GM12878 (cell line): Measurements from ENCODE around the gene EXOC8. TPM values are rescaled to one million over a fixed set of nuclear protein-coding genes. Genes with fewer than 3 reads are reported as not detected.

Experiments used
- ATAC-seq: fragments of 200-7000 bp; cut with Tn5 transposase; 3 replicates; pipeline ENCODE4 v1.9.1; 2020; ENCODE audit warnings: mild to moderate bottlenecking, moderate library complexity
- BruUV-seq: library from RNA; stranded (reverse); fragments of 400-500 nt; replicated peaks from 2 replicates; lab custom pipeline; 2021; lab: Mats Ljungman, UMichigan
- CTCF ChIA-PET: fragments of 300-600 bp; sonication (Branson Sonifier 250); formaldehyde crosslinking; extraction: SDS; loops from one replicate; lab custom pipeline; 2021; ENCODE audit warnings: inconsistent platforms; lab: Yijun Ruan, JAX
- POLR2A ChIA-PET: fragments of 350-600 bp; formaldehyde crosslinking; extraction: SDS; loops from one replicate; lab custom pipeline; 2021; ENCODE audit warnings: inconsistent platforms; lab: Charles Lee
- RAD21 ChIA-PET: fragments of 300-600 bp; sonication (Branson Sonifier 250); formaldehyde crosslinking; loops from one replicate; lab custom pipeline; 2023; ENCODE audit warnings: antibody characterized with exemption; ENCODE audit not compliant: unreplicated experiment; lab: Charles Lee
- SMC1A ChIA-PET: fragments of 300-600 bp; sonication (Branson Sonifier 250); formaldehyde crosslinking; loops from one replicate; lab custom pipeline; 2023; ENCODE audit not compliant: unreplicated experiment, uncharacterized antibody; lab: Charles Lee
- DNase-seq: peaks from one replicate; pipeline ENCODE4 v3.0.0-alpha.2; 2011; ENCODE audit warnings: low read depth, low spot score
- FAIRE-seq: peaks from 3 replicates; lab custom pipeline; 2011; peaks lifted over from hg19 to GRCh38; lab: Jason Lieb, UNC
- H2AFZ ChIP-seq: 2 replicates; pipeline ENCODE4 v1.6.0; 2011; ENCODE audit warnings: low read depth, low read length, control low read depth; ENCODE audit not compliant: control insufficient read depth
- H3K27ac ChIP-seq: 2 replicates; pipeline ENCODE4 v1.5.1; 2011; ENCODE audit warnings: control low read depth; ENCODE audit not compliant: control insufficient read depth, insufficient read depth
- H3K27me3 ChIP-seq, 2 experiments: replicated peaks in 1 of 2; 2 replicates each; pipeline versions ENCODE4 v1.6.0 to v1.6.1; 2011; ENCODE audit warnings: low read length in 1 of 2; ENCODE audit not compliant: control insufficient read depth in 2 of 2, insufficient read depth in 2 of 2
- H3K36me3 ChIP-seq, 2 experiments: 2 replicates each; pipeline ENCODE4 v1.5.1; 2011; ENCODE audit warnings: low read length in 1 of 2; ENCODE audit not compliant: control insufficient read depth in 2 of 2, insufficient read depth in 2 of 2
- H3K4me1 ChIP-seq: 2 replicates; pipeline ENCODE4 v1.6.1; 2011; ENCODE audit warnings: mild to moderate bottlenecking, low read length, moderate library complexity, mixed read lengths; ENCODE audit not compliant: control insufficient read depth, insufficient read depth
- H3K4me2 ChIP-seq: 2 replicates; pipeline ENCODE4 v1.6.0; 2011; ENCODE audit warnings: control low read depth; ENCODE audit not compliant: control insufficient read depth, insufficient read depth
- H3K4me3 ChIP-seq: fragments of 200-600 bp; sonication (generic); 2 replicates; pipeline ENCODE4 v1.5.1; 2016
- H3K79me2 ChIP-seq: 2 replicates; pipeline ENCODE4 v1.6.0; 2011; ENCODE audit warnings: low read length; ENCODE audit not compliant: control insufficient read depth, insufficient read depth
- H3K9ac ChIP-seq: 2 replicates; pipeline ENCODE4 v1.8.0; 2011; ENCODE audit warnings: low read length, control low read depth, mixed read lengths; ENCODE audit not compliant: control insufficient read depth, insufficient read depth
- H3K9me3 ChIP-seq: replicated peaks from 3 replicates; pipeline ENCODE4 v1.5.1; 2011; ENCODE audit warnings: mild to moderate bottlenecking, low read length; ENCODE audit not compliant: control insufficient read depth, insufficient read depth
- H4K20me1 ChIP-seq: 2 replicates; pipeline ENCODE4 v1.6.0; 2011; ENCODE audit not compliant: control insufficient read depth, insufficient read depth
- MYC ChIP-seq: IDR thresholded peaks from 2 replicates; pipeline ENCODE4 v1.6.1; 2011; ENCODE audit warnings: mild to moderate bottlenecking, low read length, moderate library complexity, inconsistent platforms; ENCODE audit not compliant: insufficient read depth, insufficient replicate concordance, insufficient read length, severe bottlenecking
- SPI1 ChIP-seq: IDR thresholded peaks from 2 replicates; pipeline ENCODE4 v1.6.1; 2011; ENCODE audit warnings: low read depth, mild to moderate bottlenecking, low read length, moderate library complexity, borderline replicate concordance; ENCODE audit not compliant: insufficient read depth
- ZNF217 ChIP-seq: fragments of 450-650 bp; IDR thresholded peaks from 2 replicates; pipeline ENCODE4 v1.6.1; 2017; ENCODE audit warnings: antibody characterized with exemption, mild to moderate bottlenecking
- WGBS: methylation state at CpG from one replicate; pipeline ENCODE4 v1.1.6; 2016; ENCODE audit warnings: low lambda C conversion rate; ENCODE audit not compliant: insufficient replicate concordance, insufficient coverage; ENCODE audit errors: missing lambda C conversion rate; 5-methylcytosine and 5-hydroxymethylcytosine counted together
- in situ Hi-C: fragments of 300-500 bp; cut with MboI; formaldehyde crosslinking; loops from 9 replicates; pipeline ENCODE4 v1.14.3; 2018; ENCODE audit warnings: mixed read lengths
- intact Hi-C: fragments of 100-400 bp; cut with micrococcal nuclease; formaldehyde crosslinking; loops from one replicate; pipeline ENCODE4 v1.14.2; 2022; ENCODE audit not compliant: unreplicated experiment
- polyA plus RNA-seq, 11 experiments: library from polyadenylated mRNA; depleted of rRNA in 4 of 11; unstranded in 6 of 11; stranded (reverse) in 5 of 11; fragments of >200 nt; fragmentation: Nextera tagmentation in 4 of 11; fragmentation: Illumina TruSeq in 1 of 11; extraction: Ambion mirVana in 4 of 11; extraction: Trizol in 1 of 11; gene quantifications; 1 replicate in 1 of 11; 2 replicates in 10 of 11; pipeline versions ENCODE4 v1.2.1 to v1.2.3, GENCODE V29; 2011 to 2016; ENCODE audit warnings: inconsistent platforms in 2 of 11, missing spikeins in 2 of 11, low read depth in 1 of 11
- total RNA-seq, 4 experiments: library from RNA; depleted of rRNA in 3 of 4; stranded (reverse); fragments of >200 nt in 3 of 4; fragmentation: Illumina TruSeq in 1 of 4; extraction: Trizol in 1 of 4; gene quantifications; 2 replicates each; pipeline versions ENCODE4 v1.2.1 to v1.2.3, GENCODE V29; 2013 to 2021
- TF ChIP-seq, protein P1 (sequence below): IDR thresholded peaks from 2 replicates; pipeline ENCODE4 v1.6.1; 2011; ENCODE audit warnings: borderline replicate concordance, low read depth, mild to moderate bottlenecking, moderate library complexity, mixed read lengths, low read length; ENCODE audit not compliant: insufficient read depth; ENCODE audit errors: extremely low read length
- TF ChIP-seq, protein P2 (sequence below): fragments of 150-350 bp; IDR thresholded peaks from 2 replicates; pipeline ENCODE4 v1.6.1; 2014; ENCODE audit warnings: mild to moderate bottlenecking, low read depth, low read length

EXOC8 gene
- total and polyA plus RNA-seq, 10 of the 15 experiments (the other 5 are each of a cell fraction or from before 2014, with no cell fraction given) = 2.0 to 11.3 (median 6.3) TPM

DNA sequence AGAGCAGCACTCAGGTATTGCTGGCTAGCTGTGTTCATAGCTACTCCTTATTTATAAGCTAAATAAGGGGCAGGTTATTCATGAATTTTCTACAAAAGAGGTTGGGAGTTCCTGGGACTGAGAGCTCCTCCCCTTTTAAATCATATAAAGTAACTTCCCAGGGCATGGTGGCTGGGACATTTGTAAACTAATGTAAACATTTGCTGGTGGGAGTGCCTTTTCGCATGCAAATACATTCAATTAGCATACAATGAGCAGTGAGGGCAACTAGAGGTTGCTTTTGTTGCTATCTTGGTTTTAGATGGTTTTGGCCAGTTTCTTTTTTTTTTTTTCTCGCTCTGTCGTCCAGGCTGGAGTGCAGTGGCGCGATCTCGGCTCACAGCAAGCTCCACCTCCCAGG is 53.2 kb downstream of the EXOC8 start:
- H3K27me3 ChIP-seq = no peaks in the 10 kb centered on the region
- H3K4me3 ChIP-seq = no peak overlapping the region
- H3K79me2 ChIP-seq = no peaks in the 10 kb centered on the region
- H3K27ac ChIP-seq = no peak overlapping the region
- ChIA-PET RAD21 (no interaction called here), SMC1A (no interaction called here), CTCF (interaction anchor here (0.7 kb wide), 1 partner anchor 1435 kb away, joined by 3 read pairs; no protein-coding TSS in a partner anchor), POLR2A (no interaction called here)
- H3K9ac ChIP-seq = no peak overlapping the region
- no peaks in the 10 kb centered on the region for H3K9me3 ChIP-seq
- no peaks in the 10 kb centered on the region for H3K36me3 ChIP-seq
- TF ChIP-seq, protein P1, sequence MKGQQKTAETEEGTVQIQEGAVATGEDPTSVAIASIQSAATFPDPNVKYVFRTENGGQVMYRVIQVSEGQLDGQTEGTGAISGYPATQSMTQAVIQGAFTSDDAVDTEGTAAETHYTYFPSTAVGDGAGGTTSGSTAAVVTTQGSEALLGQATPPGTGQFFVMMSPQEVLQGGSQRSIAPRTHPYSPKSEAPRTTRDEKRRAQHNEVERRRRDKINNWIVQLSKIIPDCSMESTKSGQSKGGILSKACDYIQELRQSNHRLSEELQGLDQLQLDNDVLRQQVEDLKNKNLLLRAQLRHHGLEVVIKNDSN = no peak
- TF ChIP-seq, protein P2, sequence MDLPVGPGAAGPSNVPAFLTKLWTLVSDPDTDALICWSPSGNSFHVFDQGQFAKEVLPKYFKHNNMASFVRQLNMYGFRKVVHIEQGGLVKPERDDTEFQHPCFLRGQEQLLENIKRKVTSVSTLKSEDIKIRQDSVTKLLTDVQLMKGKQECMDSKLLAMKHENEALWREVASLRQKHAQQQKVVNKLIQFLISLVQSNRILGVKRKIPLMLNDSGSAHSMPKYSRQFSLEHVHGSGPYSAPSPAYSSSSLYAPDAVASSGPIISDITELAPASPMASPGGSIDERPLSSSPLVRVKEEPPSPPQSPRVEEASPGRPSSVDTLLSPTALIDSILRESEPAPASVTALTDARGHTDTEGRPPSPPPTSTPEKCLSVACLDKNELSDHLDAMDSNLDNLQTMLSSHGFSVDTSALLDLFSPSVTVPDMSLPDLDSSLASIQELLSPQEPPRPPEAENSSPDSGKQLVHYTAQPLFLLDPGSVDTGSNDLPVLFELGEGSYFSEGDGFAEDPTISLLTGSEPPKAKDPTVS = no peak
- no peak for TF ChIP-seq SPI1
- no peak for TF ChIP-seq MYC
- TF ChIP-seq ZNF217 = no peak
- no peak overlapping the region for H3K4me2 ChIP-seq
- in situ Hi-C loops (no loop called here), intact Hi-C loops (no loop called here)
- no peaks in the 10 kb centered on the region for H3K4me1 ChIP-seq
- 84% methylated on average over 6 of the region's 6 CpGs for WGBS
- FAIRE-seq (no peak), DNase-seq (no peak), ATAC-seq (no peak)
- BruUV-seq = no TSS peak
- H2AFZ ChIP-seq = no peak overlapping the region
- H4K20me1 ChIP-seq = no peaks in the 10 kb centered on the region

Other genes with a start within 250 kb of the EXOC8 start
- gene TRIM67, start 175.8 kb downstream of the EXOC8 start, total RNA-seq (2014; rRNA removed) = not detected in 2 replicates
- not detected in 2 replicates for gene TRIM67, start 175.8 kb downstream of the EXOC8 start, total RNA-seq (2014; rRNA removed; fragmentation: Illumina TruSeq; extraction: Trizol)
- gene TRIM67, start 175.8 kb downstream of the EXOC8 start, total RNA-seq (2021) = not detected in 2 replicates
- gene TRIM67, start 175.8 kb downstream of the EXOC8 start, polyA plus RNA-seq (2011; rRNA removed) = 0.01 TPM in 1 of 2 replicates, not detected in the other
- under 0.01 TPM in 1 of 2 replicates, not detected in the other for gene TRIM67, start 175.8 kb downstream of the EXOC8 start, polyA plus RNA-seq (2014; fragmentation: Illumina TruSeq; extraction: Trizol)
- gene TRIM67, start 175.8 kb downstream of the EXOC8 start, polyA plus RNA-seq (2014; fragmentation: Nextera tagmentation; extraction: Ambion mirVana) = not detected
- 0.01 TPM in 1 of 2 replicates, not detected in the other for gene TRIM67, start 175.8 kb downstream of the EXOC8 start, polyA plus RNA-seq (2014; rRNA removed)
- gene TRIM67, start 175.8 kb downstream of the EXOC8 start, polyA plus RNA-seq (2016; fragmentation: Nextera tagmentation; extraction: Ambion mirVana) = not detected
- 48.9 and 63.9 TPM in 2 replicates for gene GNPAT, start 96.6 kb downstream of the EXOC8 start, total RNA-seq (2014; rRNA removed)
- 48.7 and 49.6 TPM in 2 replicates for gene GNPAT, start 96.6 kb downstream of the EXOC8 start, total RNA-seq (2014; rRNA removed; fragmentation: Illumina TruSeq; extraction: Trizol)
- 37.7 and 44.0 TPM in 2 replicates for gene GNPAT, start 96.6 kb downstream of the EXOC8 start, total RNA-seq (2021)
- 57.0 and 83.1 TPM in 2 replicates for gene GNPAT, start 96.6 kb downstream of the EXOC8 start, polyA plus RNA-seq (2011; rRNA removed)
- 45.6 and 51.4 TPM in 2 replicates for gene GNPAT, start 96.6 kb downstream of the EXOC8 start, polyA plus RNA-seq (2014; fragmentation: Illumina TruSeq; extraction: Trizol)
- 10 to 100 TPM; 24.0 to 30.1 TPM for gene GNPAT, start 96.6 kb downstream of the EXOC8 start, polyA plus RNA-seq (2014; fragmentation: Nextera tagmentation; extraction: Ambion mirVana)
- 33.9 and 43.2 TPM in 2 replicates for gene GNPAT, start 96.6 kb downstream of the EXOC8 start, polyA plus RNA-seq (2014; rRNA removed)
- gene GNPAT, start 96.6 kb downstream of the EXOC8 start, polyA plus RNA-seq (2016; fragmentation: Nextera tagmentation; extraction: Ambion mirVana) = 10 to 100 TPM; 67.9 to 70.6 TPM
- 11.7 and 12.5 TPM in 2 replicates for gene SPRTN, start 441 bp upstream of the EXOC8 start, total RNA-seq (2014; rRNA removed)
- gene SPRTN, start 441 bp upstream of the EXOC8 start, total RNA-seq (2014; rRNA removed; fragmentation: Illumina TruSeq; extraction: Trizol) = 14.7 and 16.5 TPM in 2 replicates
- 11.9 and 12.1 TPM in 2 replicates for gene SPRTN, start 441 bp upstream of the EXOC8 start, total RNA-seq (2021)
- 7.1 and 7.2 TPM in 2 replicates for gene SPRTN, start 441 bp upstream of the EXOC8 start, polyA plus RNA-seq (2011; rRNA removed)
- gene SPRTN, start 441 bp upstream of the EXOC8 start, polyA plus RNA-seq (2014; fragmentation: Illumina TruSeq; extraction: Trizol) = 9.6 and 11.1 TPM in 2 replicates
- 1 to 10 TPM; 4.4 to 5.9 TPM for gene SPRTN, start 441 bp upstream of the EXOC8 start, polyA plus RNA-seq (2014; fragmentation: Nextera tagmentation; extraction: Ambion mirVana)
- gene SPRTN, start 441 bp upstream of the EXOC8 start, polyA plus RNA-seq (2014; rRNA removed) = 7.2 and 12.2 TPM in 2 replicates
- 10 to 100 TPM; 12.8 to 13.9 TPM for gene SPRTN, start 441 bp upstream of the EXOC8 start, polyA plus RNA-seq (2016; fragmentation: Nextera tagmentation; extraction: Ambion mirVana)
- gene EGLN1, start 84.4 kb upstream of the EXOC8 start, total RNA-seq (2014; rRNA removed) = 7.9 and 9.9 TPM in 2 replicates
- 12.8 and 14.7 TPM in 2 replicates for gene EGLN1, start 84.4 kb upstream of the EXOC8 start, total RNA-seq (2014; rRNA removed; fragmentation: Illumina TruSeq; extraction: Trizol)
- 9.2 and 10.5 TPM in 2 replicates for gene EGLN1, start 84.4 kb upstream of the EXOC8 start, total RNA-seq (2021)
- 46.6 and 88.5 TPM in 2 replicates for gene EGLN1, start 84.4 kb upstream of the EXOC8 start, polyA plus RNA-seq (2011; rRNA removed)
- gene EGLN1, start 84.4 kb upstream of the EXOC8 start, polyA plus RNA-seq (2014; fragmentation: Illumina TruSeq; extraction: Trizol) = 15.8 and 15.9 TPM in 2 replicates
- gene EGLN1, start 84.4 kb upstream of the EXOC8 start, polyA plus RNA-seq (2014; fragmentation: Nextera tagmentation; extraction: Ambion mirVana) = 1 to 10 TPM; 2.4 to 3.0 TPM
- 8.8 and 9.8 TPM in 2 replicates for gene EGLN1, start 84.4 kb upstream of the EXOC8 start, polyA plus RNA-seq (2014; rRNA removed)
- 1 to 10 TPM; 3.1 to 8.6 TPM for gene EGLN1, start 84.4 kb upstream of the EXOC8 start, polyA plus RNA-seq (2016; fragmentation: Nextera tagmentation; extraction: Ambion mirVana)
- 25.4 and 29.3 TPM in 2 replicates for gene TSNAX, start 190.8 kb upstream of the EXOC8 start, total RNA-seq (2014; rRNA removed)
- gene TSNAX, start 190.8 kb upstream of the EXOC8 start, total RNA-seq (2014; rRNA removed; fragmentation: Illumina TruSeq; extraction: Trizol) = 46.4 and 47.0 TPM in 2 replicates
- gene TSNAX, start 190.8 kb upstream of the EXOC8 start, total RNA-seq (2021) = 26.5 and 30.3 TPM in 2 replicates
- gene TSNAX, start 190.8 kb upstream of the EXOC8 start, polyA plus RNA-seq (2011; rRNA removed) = 27.8 and 43.7 TPM in 2 replicates
- gene TSNAX, start 190.8 kb upstream of the EXOC8 start, polyA plus RNA-seq (2014; fragmentation: Illumina TruSeq; extraction: Trizol) = 36.2 and 44.6 TPM in 2 replicates
- gene TSNAX, start 190.8 kb upstream of the EXOC8 start, polyA plus RNA-seq (2014; fragmentation: Nextera tagmentation; extraction: Ambion mirVana) = 10 to 100 TPM; 35.0 to 42.4 TPM
- 21.6 and 24.8 TPM in 2 replicates for gene TSNAX, start 190.8 kb upstream of the EXOC8 start, polyA plus RNA-seq (2014; rRNA removed)
- gene TSNAX, start 190.8 kb upstream of the EXOC8 start, polyA plus RNA-seq (2016; fragmentation: Nextera tagmentation; extraction: Ambion mirVana) = 10 to 100 TPM; 47.0 to 49.7 TPM